PC-9 (cell line): ENCODE data around the gene MGAT2.

Source experiments
- EZH2 ChIP-seq: fragments of 200-600 bp; sonication (generic); IDR thresholded peaks from 2 replicates; pipeline ENCODE4 v1.8.0; 2017; ENCODE audit warnings: antibody characterized with exemption, low read depth
- TF ChIP-seq, protein P1 (sequence below): fragments of 200-600 bp; sonication (generic); conservative IDR thresholded peaks from 2 replicates; pipeline ENCODE4 v1.6.1; 2017; ENCODE audit warnings: mixed run types, antibody characterized with exemption, mild to moderate bottlenecking, moderate library complexity

DNA sequence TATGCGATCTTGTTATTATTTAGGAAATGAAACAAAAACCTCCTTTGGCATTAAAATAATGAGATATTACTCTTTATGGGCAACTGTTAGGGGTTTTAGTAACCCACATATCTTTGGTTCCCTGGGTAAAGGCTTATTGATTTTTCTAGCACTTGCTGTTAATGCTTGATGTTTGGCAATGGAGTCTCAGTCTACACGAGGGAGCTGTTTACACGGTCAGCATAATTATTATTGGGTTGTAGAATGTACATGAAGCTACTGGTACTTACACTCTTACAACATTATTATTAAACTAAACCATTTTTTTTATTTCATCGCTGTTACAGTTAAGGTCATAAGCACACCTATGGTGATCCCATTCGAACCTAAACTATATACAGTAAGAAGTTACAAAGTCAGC, 46.6 kb upstream of the MGAT2 start:
- TF ChIP-seq, protein P1, sequence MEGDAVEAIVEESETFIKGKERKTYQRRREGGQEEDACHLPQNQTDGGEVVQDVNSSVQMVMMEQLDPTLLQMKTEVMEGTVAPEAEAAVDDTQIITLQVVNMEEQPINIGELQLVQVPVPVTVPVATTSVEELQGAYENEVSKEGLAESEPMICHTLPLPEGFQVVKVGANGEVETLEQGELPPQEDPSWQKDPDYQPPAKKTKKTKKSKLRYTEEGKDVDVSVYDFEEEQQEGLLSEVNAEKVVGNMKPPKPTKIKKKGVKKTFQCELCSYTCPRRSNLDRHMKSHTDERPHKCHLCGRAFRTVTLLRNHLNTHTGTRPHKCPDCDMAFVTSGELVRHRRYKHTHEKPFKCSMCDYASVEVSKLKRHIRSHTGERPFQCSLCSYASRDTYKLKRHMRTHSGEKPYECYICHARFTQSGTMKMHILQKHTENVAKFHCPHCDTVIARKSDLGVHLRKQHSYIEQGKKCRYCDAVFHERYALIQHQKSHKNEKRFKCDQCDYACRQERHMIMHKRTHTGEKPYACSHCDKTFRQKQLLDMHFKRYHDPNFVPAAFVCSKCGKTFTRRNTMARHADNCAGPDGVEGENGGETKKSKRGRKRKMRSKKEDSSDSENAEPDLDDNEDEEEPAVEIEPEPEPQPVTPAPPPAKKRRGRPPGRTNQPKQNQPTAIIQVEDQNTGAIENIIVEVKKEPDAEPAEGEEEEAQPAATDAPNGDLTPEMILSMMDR, result no peak
- TF ChIP-seq EZH2, result no peak
